Measurements from ENCODE around the gene CRACR2B.

DNA sequence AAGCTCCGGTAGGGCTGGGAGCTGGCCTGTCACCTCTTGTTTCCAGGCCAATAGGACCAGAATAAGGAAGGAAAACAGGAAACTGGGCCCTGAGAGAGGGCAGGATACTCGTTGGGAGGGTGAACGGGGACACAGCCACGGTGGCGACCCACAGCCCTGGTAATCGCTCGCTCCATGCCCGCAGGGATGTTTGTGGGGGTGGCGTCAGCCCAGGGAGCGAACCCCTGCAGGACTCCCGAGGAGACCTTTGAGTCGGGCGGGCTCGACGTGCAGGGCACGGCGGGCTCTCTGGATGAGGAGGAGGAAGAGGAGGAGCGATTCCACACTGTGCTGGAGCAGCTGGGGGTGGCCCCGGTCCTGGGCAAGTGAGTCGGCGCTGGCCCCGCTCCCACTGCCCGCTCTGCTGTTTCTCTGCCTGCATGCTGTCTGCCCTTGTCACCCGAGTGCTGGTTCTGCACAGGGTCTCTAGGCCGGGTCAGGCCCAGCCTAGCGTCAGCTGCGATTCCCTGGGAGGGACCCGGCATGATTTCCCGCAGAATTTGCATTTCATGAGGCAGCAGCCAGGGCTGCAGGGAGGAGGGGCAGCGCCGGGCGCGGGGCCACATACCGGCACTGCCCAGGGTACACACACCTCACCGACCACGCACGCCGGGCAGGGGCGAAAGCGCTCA lies 1.6 kb downstream of the CRACR2B start:
- TF ChIP-seq, protein P1, sequence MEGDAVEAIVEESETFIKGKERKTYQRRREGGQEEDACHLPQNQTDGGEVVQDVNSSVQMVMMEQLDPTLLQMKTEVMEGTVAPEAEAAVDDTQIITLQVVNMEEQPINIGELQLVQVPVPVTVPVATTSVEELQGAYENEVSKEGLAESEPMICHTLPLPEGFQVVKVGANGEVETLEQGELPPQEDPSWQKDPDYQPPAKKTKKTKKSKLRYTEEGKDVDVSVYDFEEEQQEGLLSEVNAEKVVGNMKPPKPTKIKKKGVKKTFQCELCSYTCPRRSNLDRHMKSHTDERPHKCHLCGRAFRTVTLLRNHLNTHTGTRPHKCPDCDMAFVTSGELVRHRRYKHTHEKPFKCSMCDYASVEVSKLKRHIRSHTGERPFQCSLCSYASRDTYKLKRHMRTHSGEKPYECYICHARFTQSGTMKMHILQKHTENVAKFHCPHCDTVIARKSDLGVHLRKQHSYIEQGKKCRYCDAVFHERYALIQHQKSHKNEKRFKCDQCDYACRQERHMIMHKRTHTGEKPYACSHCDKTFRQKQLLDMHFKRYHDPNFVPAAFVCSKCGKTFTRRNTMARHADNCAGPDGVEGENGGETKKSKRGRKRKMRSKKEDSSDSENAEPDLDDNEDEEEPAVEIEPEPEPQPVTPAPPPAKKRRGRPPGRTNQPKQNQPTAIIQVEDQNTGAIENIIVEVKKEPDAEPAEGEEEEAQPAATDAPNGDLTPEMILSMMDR (IDR thresholded peaks at IDR 0.05): no peak
- no peak for TF ChIP-seq POLR2AphosphoS5 (IDR thresholded peaks at IDR 0.05)
- TF ChIP-seq POLR2A (IDR thresholded peaks at IDR 0.05): no peak

Measured in prostate gland (tissue), 2 donors.